HG03095 (cell line): Measurements from ENCODE around the gene TSPOAP1.

Experiments used
- ATAC-seq: cut with Tn5 transposase; IDR thresholded peaks from one replicate; pipeline ENCODE4 v1.9.1; 2021; ENCODE audit warnings: moderate library complexity; ENCODE audit not compliant: unreplicated experiment

The TSPOAP1 gene

GRCh38 chr17:58264407-58265103 is 64.0 kb downstream of the TSPOAP1 start:
- no peak for ATAC-seq

GRCh38 chr17:58263773-58264172 is 64.8 kb downstream of the TSPOAP1 start:
- no peak for ATAC-seq

GRCh38 chr17:58262149-58262548 is 66.4 kb downstream of the TSPOAP1 start:
- ATAC-seq, result no peak

GRCh38 chr17:58254803-58255202 is 73.8 kb downstream of the TSPOAP1 start:
- ATAC-seq, result no peak

GRCh38 chr17:58253082-58253481 is 75.5 kb downstream of the TSPOAP1 start:
- no peak for ATAC-seq

GRCh38 chr17:58252141-58252540 is 76.5 kb downstream of the TSPOAP1 start:
- no peak for ATAC-seq
